K562 (cell line): ENCODE measurements around the gene ACAT2. TPM values are rescaled to one million over a fixed set of nuclear protein-coding genes. Genes with fewer than 3 reads are reported as not detected.

Source experiments
- ARHGAP35 ChIP-seq: fragments of 450-650 bp; IDR thresholded peaks from 2 replicates; pipeline ENCODE4 v1.6.1; 2018; ENCODE audit not compliant: partially characterized antibody
- ATF4 ChIP-seq: fragments of 450-650 bp; formaldehyde crosslinking; IDR thresholded peaks from 2 replicates; pipeline ENCODE4 v1.4.0; 2022; ENCODE audit warnings: mild to moderate bottlenecking, moderate library complexity
- BMI1 ChIP-seq: fragments of 150-350 bp; IDR thresholded peaks from 2 replicates; pipeline ENCODE4 v1.6.1; 2014; ENCODE audit warnings: low read length
- CBFA2T3 ChIP-seq: fragments of 450-650 bp; IDR thresholded peaks from 2 replicates; pipeline ENCODE4 v1.6.1; 2017
- DIDO1 ChIP-seq: fragments of 450-650 bp; IDR thresholded peaks from 2 replicates; pipeline ENCODE4 v1.6.1; 2016; ENCODE audit warnings: low read depth, missing biosample characterization, missing genetic modification characterization
- ETV5 ChIP-seq: sonication (generic); formaldehyde crosslinking; IDR thresholded peaks from 2 replicates; pipeline ENCODE4 v1.4.0; 2020; ENCODE audit warnings: low read depth, mild to moderate bottlenecking, missing genetic modification reagents
- HMBOX1 ChIP-seq: sonication (generic); IDR thresholded peaks from 2 replicates; pipeline ENCODE4 v1.6.1; 2016
- HMG20A ChIP-seq: fragments of 450-650 bp; formaldehyde crosslinking; conservative IDR thresholded peaks from 2 replicates; pipeline ENCODE4 v1.4.0; 2020; ENCODE audit warnings: mild to moderate bottlenecking, mixed read lengths
- HMG20B ChIP-seq: fragments of 250-450 bp; sonication (Bioruptor Pico); IDR thresholded peaks from 2 replicates; pipeline ENCODE4 v1.5.0; 2021; ENCODE audit warnings: mild to moderate bottlenecking
- HNRNPK ChIP-seq: fragments of 200-400 bp; formaldehyde crosslinking; IDR thresholded peaks from one replicate; pipeline ENCODE4 v1.6.1; 2018; ENCODE audit warnings: mild to moderate bottlenecking, low read depth, low read length; ENCODE audit not compliant: poor library complexity, severe bottlenecking
- JUN ChIP-seq, 2 experiments: sonication (generic) in 1 of 2; formaldehyde crosslinking in 1 of 2; IDR thresholded peaks; 2 replicates each; pipeline versions ENCODE4 v1.6.1 to v1.8.0; 2012 to 2022; ENCODE audit warnings: borderline replicate concordance in 2 of 2, mild to moderate bottlenecking in 2 of 2, improper control_type of control experiment in 1 of 2, low read depth in 1 of 2, low read length in 1 of 2, missing genetic modification reagents in 1 of 2
- LEF1 ChIP-seq: fragments of 450-650 bp; IDR thresholded peaks from 2 replicates; pipeline ENCODE4 v1.6.1; 2016; ENCODE audit warnings: mild to moderate bottlenecking
- MLX ChIP-seq, 2 experiments: fragments of 450-650 bp in 1 of 2; sonication (generic) in 1 of 2; formaldehyde crosslinking; conservative IDR thresholded peaks; 2 replicates each; pipeline versions ENCODE4 v1.4.0 to v1.8.1; 2020 to 2022; ENCODE audit warnings: mild to moderate bottlenecking in 1 of 2, missing genetic modification reagents in 1 of 2
- MYC ChIP-seq, 2 experiments: fragments of 250-450 bp in 1 of 2; sonication (Bioruptor Pico) in 1 of 2; IDR thresholded peaks; 2 replicates each; pipeline versions ENCODE4 v1.5.1 to v1.6.1; 2012 to 2021; ENCODE audit warnings: low read depth in 2 of 2, borderline replicate concordance in 1 of 2, improper control_type of control experiment in 1 of 2, low read length in 1 of 2, mild to moderate bottlenecking in 1 of 2, moderate library complexity in 1 of 2
- NELFE ChIP-seq: IDR thresholded peaks from 2 replicates; pipeline ENCODE4 v1.6.1; 2011; ENCODE audit warnings: mild to moderate bottlenecking; ENCODE audit not compliant: insufficient read depth, insufficient read length
- RBM25 ChIP-seq: fragments of 200-400 bp; formaldehyde crosslinking; IDR thresholded peaks from 2 replicates; pipeline ENCODE4 v1.6.1; 2018; ENCODE audit warnings: low read length, low read depth, moderate library complexity; ENCODE audit not compliant: severe bottlenecking
- SOX6 ChIP-seq: fragments of 450-650 bp; IDR thresholded peaks from 2 replicates; pipeline ENCODE4 v1.6.1; 2014; ENCODE audit warnings: mild to moderate bottlenecking
- ZBTB1 ChIP-seq: sonication (generic); formaldehyde crosslinking; IDR thresholded peaks from 2 replicates; pipeline ENCODE4 v1.8.1; 2023; ENCODE audit warnings: missing genetic modification reagents, low read depth, mild to moderate bottlenecking, borderline replicate concordance
- ZNF121 ChIP-seq: sonication (generic); formaldehyde crosslinking; conservative IDR thresholded peaks from 2 replicates; pipeline ENCODE4 v1.8.0; 2022; ENCODE audit warnings: missing genetic modification reagents
- ZNF253 ChIP-seq: fragments of 250-450 bp; sonication (Bioruptor Pico); conservative IDR thresholded peaks from 2 replicates; pipeline ENCODE4 v1.6.1; 2021; ENCODE audit warnings: mild to moderate bottlenecking
- ZNF408 ChIP-seq: fragments of 250-450 bp; sonication (Bioruptor Pico); IDR thresholded peaks from 2 replicates; pipeline ENCODE4 v1.4.0; 2020; ENCODE audit warnings: low read depth, mild to moderate bottlenecking, moderate library complexity
- ZNF639 ChIP-seq, 2 experiments: fragments of 200-800 bp in 1 of 2; sonication (Bioruptor generic) in 1 of 2; sonication (generic) in 1 of 2; formaldehyde crosslinking in 1 of 2; IDR thresholded peaks in 1 of 2; conservative IDR thresholded peaks in 1 of 2; 2 replicates each; pipeline versions ENCODE4 v1.5.0 to v1.6.1; 2016 to 2020; ENCODE audit warnings: missing compliant biosample characterization in 1 of 2, missing genetic modification characterization in 1 of 2, missing genetic modification reagents in 1 of 2
- ZNF764 ChIP-seq: fragments of 250-450 bp; sonication (Bioruptor Pico); IDR thresholded peaks from 2 replicates; pipeline ENCODE4 v1.4.0; 2020; ENCODE audit warnings: low read depth, mild to moderate bottlenecking, moderate library complexity
- ZNF766 ChIP-seq: fragments of 200-800 bp; sonication (Bioruptor generic); conservative IDR thresholded peaks from 2 replicates; pipeline ENCODE4 v1.6.1; 2016; ENCODE audit warnings: missing genetic modification characterization, missing compliant biosample characterization
- polyA plus RNA-seq, 8 experiments: library from polyadenylated mRNA; depleted of rRNA in 4 of 8; stranded (reverse) in 5 of 8; unstranded in 3 of 8; fragments of >200 nt; fragmentation: Nextera tagmentation in 2 of 8; fragmentation: Illumina TruSeq in 1 of 8; extraction: Ambion mirVana in 2 of 8; extraction: Trizol in 1 of 8; gene quantifications; 2 replicates each; pipeline versions ENCODE4 v1.2.1 to v1.2.3, GENCODE V29; 2011 to 2014; ENCODE audit warnings: inconsistent platforms in 1 of 8, missing spikeins in 1 of 8
- total RNA-seq, 7 experiments: library from RNA; depleted of rRNA in 6 of 7; stranded (reverse); fragments of >200 nt in 6 of 7; fragmentation: Illumina TruSeq in 2 of 7; extraction: Trizol in 2 of 7; gene quantifications; 2 replicates each; pipeline versions ENCODE4 v1.2.1 to v1.2.3, GENCODE V29; 2011 to 2021; ENCODE audit warnings: low replicate concordance in 1 of 7

Gene ACAT2
- total and polyA plus RNA-seq, 9 of the 15 experiments (the other 6 are each of a cell fraction or from before 2014, with no cell fraction given) = 63.0 to 309 (median 144) TPM

GRCh38 chr6:159790149-159790955 lies 28.5 kb downstream of the ACAT2 start, which contains the start of gene MRPL18 (continued):
- TF ChIP-seq HNRNPK = no peak
- TF ChIP-seq ZNF639 (CRISPR knock-in tag; conservative IDR thresholded peaks at IDR 0.05 in 1 of 2, IDR thresholded peaks at IDR 0.05 in 1 of 2) = peak in 1 of 2 experiments; percentile 0; a peak in 1 of 4 replicates
- TF ChIP-seq ZNF764 (CRISPR knock-in tag) = no peak
- TF ChIP-seq ZNF766 = no peak; the same call in 1 of the 2 replicates
- TF ChIP-seq ZNF408 = no peak
- TF ChIP-seq ZNF121 (CRISPR knock-in tag) = no peak
- no peak for TF ChIP-seq ZNF253 (CRISPR knock-in tag)
- TF ChIP-seq HMG20A = no peak
- TF ChIP-seq HMBOX1 = no peak
- TF ChIP-seq HMG20B (CRISPR knock-in tag) = no peak
- peak; percentile 22; the same call in 1 of the 2 replicates for TF ChIP-seq DIDO1 (tag)
- no peak for TF ChIP-seq BMI1
- TF ChIP-seq ETV5 (CRISPR knock-in tag) = peak; percentile 56
- no peak for TF ChIP-seq SOX6
- TF ChIP-seq ZBTB1 (CRISPR knock-in tag) = 0 out of 2 replicates have a peak, but pooled peaks have one; percentile 43
- TF ChIP-seq MYC (IDR thresholded peaks at IDR 0.05; ENCODE audit: low read depth, low read length) = peak; percentile 89
- TF ChIP-seq MYC (CRISPR knock-in tag; IDR thresholded peaks at IDR 0.05; ENCODE audit: borderline replicate concordance, low read depth) = no peak
- TF ChIP-seq JUN (IDR thresholded peaks at IDR 0.05; ENCODE audit: borderline replicate concordance, low read depth, low read length) = no peak
- TF ChIP-seq JUN (CRISPR knock-in tag; IDR thresholded peaks at IDR 0.05; ENCODE audit: borderline replicate concordance) = no peak; the same call in 1 of the 2 replicates
- TF ChIP-seq LEF1 = no peak
- no peak for TF ChIP-seq MLX (CRISPR knock-in tag; conservative IDR thresholded peaks at IDR 0.05)
- peak; percentile 91 for TF ChIP-seq RBM25
- TF ChIP-seq ARHGAP35 = no peak
- TF ChIP-seq NELFE = no peak
- no peak for TF ChIP-seq CBFA2T3
- no peak for TF ChIP-seq ATF4
